ENCODE data around the gene APOA1.

Gene APOA1

DNA sequence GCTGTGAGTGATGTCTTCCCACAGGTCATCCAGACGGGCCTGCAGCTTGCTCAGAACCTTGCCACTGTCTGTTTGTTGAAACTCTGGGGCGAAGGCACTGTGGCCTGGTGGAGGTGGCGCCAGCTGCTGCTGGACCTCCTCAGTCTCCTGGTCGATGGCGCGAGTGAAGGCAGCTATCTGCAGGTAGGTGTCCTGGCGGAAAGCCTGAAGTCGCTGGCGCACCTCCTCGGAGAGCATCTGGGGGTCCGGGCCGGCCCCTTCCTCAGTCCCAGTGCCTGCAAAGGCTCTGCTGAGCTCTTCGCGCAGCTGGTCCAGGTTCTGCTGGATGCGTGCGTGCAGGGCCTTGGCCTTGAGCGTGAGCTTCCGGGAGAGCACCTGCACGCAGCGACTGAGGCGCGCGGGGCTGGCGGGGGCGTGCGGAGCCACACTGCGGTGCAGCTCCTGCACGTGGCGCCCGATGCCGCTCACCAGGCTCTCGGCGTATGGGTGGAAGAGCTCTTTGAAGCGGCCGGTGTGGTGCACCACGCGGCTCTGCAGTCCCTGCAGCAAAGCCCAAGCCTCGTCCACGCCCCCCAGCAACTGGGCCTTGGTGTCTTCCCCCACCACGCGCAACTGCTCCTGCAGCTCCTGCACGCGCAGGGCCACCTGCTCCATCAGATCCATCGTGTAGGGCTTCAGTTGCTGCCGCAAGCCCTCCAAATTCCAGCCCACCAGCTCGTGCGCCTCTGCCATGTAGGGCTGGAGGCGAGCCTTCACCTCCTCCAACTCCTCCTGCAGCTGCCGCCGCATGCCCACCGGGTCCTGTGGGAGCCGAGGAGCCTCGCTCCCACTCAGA, 47.0 kb downstream of the APOA1 start:
- Histone ChIP-seq H3K27me3 (ENCODE audit: low read length) (no peaks in the 10 kb centered on the region), H2AFZ (ENCODE audit: low read depth, low read length, severe bottlenecking) (no peak overlapping the region), H3K9me3 (ENCODE audit: insufficient read depth, low read length) (no peaks in the 10 kb centered on the region), H3K79me2 (ENCODE audit: insufficient read depth, low read length) (peaks cover 25% of the 10 kb centered on the region), H4K20me1 (ENCODE audit: low read depth, low read length) (no peaks in the 10 kb centered on the region), H3K27ac (ENCODE audit: low read depth, low read length) (no peak overlapping the region), H3F3A (ENCODE audit: insufficient read depth) (no peaks in the 10 kb centered on the region), H3K4me2 (ENCODE audit: low read depth, low read length, poor library complexity, severe bottlenecking) (no peak overlapping the region), H3K4me3 (ENCODE audit: insufficient read depth, low read length, poor library complexity, severe bottlenecking) (no peak overlapping the region), H3K36me3 (ENCODE audit: low read length) (peaks cover 9% of the 10 kb centered on the region; the same call in 1 of the 2 replicates), H3K9ac (ENCODE audit: low read length) (no peak overlapping the region), H3K9me2 (replicated peaks; ENCODE audit: insufficient read depth, low read length) (no peaks in the 10 kb centered on the region)
- no peak for TF ChIP-seq EZH2phosphoT487 (conservative IDR thresholded peaks at IDR 0.05; ENCODE audit: low read length)
- TF ChIP-seq, protein P1, sequence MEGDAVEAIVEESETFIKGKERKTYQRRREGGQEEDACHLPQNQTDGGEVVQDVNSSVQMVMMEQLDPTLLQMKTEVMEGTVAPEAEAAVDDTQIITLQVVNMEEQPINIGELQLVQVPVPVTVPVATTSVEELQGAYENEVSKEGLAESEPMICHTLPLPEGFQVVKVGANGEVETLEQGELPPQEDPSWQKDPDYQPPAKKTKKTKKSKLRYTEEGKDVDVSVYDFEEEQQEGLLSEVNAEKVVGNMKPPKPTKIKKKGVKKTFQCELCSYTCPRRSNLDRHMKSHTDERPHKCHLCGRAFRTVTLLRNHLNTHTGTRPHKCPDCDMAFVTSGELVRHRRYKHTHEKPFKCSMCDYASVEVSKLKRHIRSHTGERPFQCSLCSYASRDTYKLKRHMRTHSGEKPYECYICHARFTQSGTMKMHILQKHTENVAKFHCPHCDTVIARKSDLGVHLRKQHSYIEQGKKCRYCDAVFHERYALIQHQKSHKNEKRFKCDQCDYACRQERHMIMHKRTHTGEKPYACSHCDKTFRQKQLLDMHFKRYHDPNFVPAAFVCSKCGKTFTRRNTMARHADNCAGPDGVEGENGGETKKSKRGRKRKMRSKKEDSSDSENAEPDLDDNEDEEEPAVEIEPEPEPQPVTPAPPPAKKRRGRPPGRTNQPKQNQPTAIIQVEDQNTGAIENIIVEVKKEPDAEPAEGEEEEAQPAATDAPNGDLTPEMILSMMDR (IDR thresholded peaks at IDR 0.05; ENCODE audit: insufficient read depth, low read length, poor library complexity, severe bottlenecking) = no peak

DNA sequence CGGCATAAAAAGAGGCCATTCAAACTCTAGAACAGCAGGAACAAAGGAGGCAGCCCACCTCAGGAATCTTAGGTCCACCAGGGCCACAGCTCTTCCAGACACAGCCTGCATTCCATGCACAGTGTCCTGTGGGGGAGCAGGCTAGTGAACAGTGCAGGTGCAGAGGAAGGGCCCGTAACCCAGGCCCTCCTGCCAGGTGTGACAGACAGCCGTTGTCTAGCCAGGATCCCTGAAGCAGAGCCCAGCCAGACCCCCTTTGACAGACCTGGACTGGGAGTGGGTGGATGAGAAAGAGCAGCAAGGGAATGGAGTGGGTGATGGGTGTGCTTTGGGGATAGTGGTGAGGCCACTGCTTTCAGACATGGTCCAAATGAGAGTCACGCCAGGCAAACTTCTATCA, 48.4 kb downstream of the APOA1 start:
- Histone ChIP-seq H3K27me3 (ENCODE audit: low read length) (no peaks in the 10 kb centered on the region), H3K9me2 (replicated peaks; ENCODE audit: insufficient read depth, low read length) (no peaks in the 10 kb centered on the region), H3K9ac (ENCODE audit: low read length) (no peak overlapping the region), H3K9me3 (ENCODE audit: insufficient read depth, low read length) (no peaks in the 10 kb centered on the region), H3K4me3 (ENCODE audit: insufficient read depth, low read length, poor library complexity, severe bottlenecking) (no peak overlapping the region), H4K20me1 (ENCODE audit: low read depth, low read length) (no peaks in the 10 kb centered on the region), H3F3A (ENCODE audit: insufficient read depth) (no peaks in the 10 kb centered on the region), H3K79me2 (ENCODE audit: insufficient read depth, low read length) (peaks cover 30% of the 10 kb centered on the region), H3K36me3 (ENCODE audit: low read length) (peaks cover 16% of the 10 kb centered on the region), H3K4me2 (ENCODE audit: low read depth, low read length, poor library complexity, severe bottlenecking) (no peak overlapping the region), H2AFZ (ENCODE audit: low read depth, low read length, severe bottlenecking) (no peak overlapping the region), H3K27ac (ENCODE audit: low read depth, low read length) (no peak overlapping the region)
- TF ChIP-seq, protein P1 (IDR thresholded peaks at IDR 0.05; ENCODE audit: insufficient read depth, low read length, poor library complexity, severe bottlenecking) = no peak
- no peak for TF ChIP-seq EZH2phosphoT487 (conservative IDR thresholded peaks at IDR 0.05; ENCODE audit: low read length)

DNA sequence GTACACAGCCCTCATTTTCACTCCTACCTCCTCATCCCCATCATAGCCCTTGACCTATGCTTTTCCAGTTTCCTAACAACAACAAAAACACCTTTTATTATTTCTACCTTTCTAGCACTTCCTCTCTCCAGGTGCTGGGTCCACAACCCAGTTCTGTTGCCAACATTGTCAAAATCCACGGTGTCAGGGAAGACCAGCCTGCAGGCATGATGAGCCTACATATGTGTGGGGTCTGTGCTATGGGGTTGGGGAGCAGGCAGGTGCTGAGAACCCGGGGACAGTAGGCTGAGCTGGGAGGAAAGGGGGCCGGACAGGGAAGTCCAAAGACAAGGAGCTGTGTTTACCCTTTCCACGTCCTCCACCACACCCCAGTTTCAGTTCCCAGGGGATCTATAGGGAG, 48.9 kb downstream of the APOA1 start:
- no peaks in the 10 kb centered on the region for H4K20me1 ChIP-seq (ENCODE audit: low read depth, low read length)
- no peaks in the 10 kb centered on the region for H3K9me2 ChIP-seq (replicated peaks; ENCODE audit: insufficient read depth, low read length)
- peaks cover 30% of the 10 kb centered on the region for H3K79me2 ChIP-seq (ENCODE audit: insufficient read depth, low read length)
- peak overlapping the region; percentile 88 for H3K9ac ChIP-seq (ENCODE audit: low read length)
- H3K4me2 ChIP-seq (ENCODE audit: low read depth, low read length, poor library complexity, severe bottlenecking) = peak overlapping the region; percentile 67
- TF ChIP-seq, protein P1 (IDR thresholded peaks at IDR 0.05; ENCODE audit: insufficient read depth, low read length, poor library complexity, severe bottlenecking) = no peak
- no peak for TF ChIP-seq EZH2phosphoT487 (conservative IDR thresholded peaks at IDR 0.05; ENCODE audit: low read length)
- H3K4me3 ChIP-seq (ENCODE audit: insufficient read depth, low read length, poor library complexity, severe bottlenecking) = peak overlapping the region; percentile 98
- peaks cover 19% of the 10 kb centered on the region for H3K36me3 ChIP-seq (ENCODE audit: low read length)
- H2AFZ ChIP-seq (ENCODE audit: low read depth, low read length, severe bottlenecking) = peak overlapping the region; percentile 98
- no peaks in the 10 kb centered on the region for H3K27me3 ChIP-seq (ENCODE audit: low read length)
- no peaks in the 10 kb centered on the region for H3K9me3 ChIP-seq (ENCODE audit: insufficient read depth, low read length)
- no peak overlapping the region for H3K27ac ChIP-seq (ENCODE audit: low read depth, low read length)
- H3F3A ChIP-seq (ENCODE audit: insufficient read depth) = no peaks in the 10 kb centered on the region
